ENCODE measurements around the gene TRRAP.

DNA sequence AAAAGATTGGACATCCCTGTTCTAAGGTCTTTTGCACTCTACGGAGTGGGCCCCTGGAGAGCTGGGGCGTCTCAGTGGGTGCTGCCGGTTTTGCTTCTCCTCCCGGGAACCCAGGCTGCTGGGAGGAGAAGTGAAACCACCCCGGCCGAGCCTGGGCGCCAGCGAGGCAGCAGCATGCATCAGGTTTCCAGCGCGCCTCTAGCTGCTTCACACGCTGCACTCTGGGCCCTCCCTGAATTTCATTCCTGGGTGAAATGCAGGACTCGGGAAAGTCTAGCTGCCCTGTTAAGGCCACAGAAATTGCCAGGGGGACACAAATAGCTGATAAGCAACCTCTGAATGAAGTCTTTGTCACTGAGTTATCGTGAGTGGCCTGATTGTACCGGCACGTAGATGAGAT is 127.4 kb downstream of the TRRAP start:
- TF ChIP-seq SP1 (IDR thresholded peaks at IDR 0.05) (no peak), YY1 (IDR thresholded peaks at IDR 0.05) (no peak), CTCF (IDR thresholded peaks at IDR 0.05; ENCODE audit: low read depth, low read length, missing input control) (no peak), JUND (IDR thresholded peaks at IDR 0.05) (no peak), HNF4G (IDR thresholded peaks at IDR 0.05) (no peak), RAD21 (IDR thresholded peaks at IDR 0.05) (no peak)
